Frontal cortex (tissue), 4 donors: ENCODE measurements around the gene TEX38. TPM values are rescaled to one million over a fixed set of nuclear protein-coding genes. Genes with fewer than 3 reads are reported as not detected.
"Not testable (repeated sequence)": the region's sequence is repeated elsewhere in the genome, so short reads cannot be mapped to it uniquely, and the experiment has no call there.

Source experiments
- DNase-seq, 2 donors: peaks; one replicate each; pipeline ENCODE4 v3.0.0; 2012; ENCODE audit warnings: low spot score in 2 of 2
- FAIRE-seq: peaks from 2 replicates; lab custom pipeline; 2012; peaks lifted over from hg19 to GRCh38; lab: Jason Lieb, UNC
- total RNA-seq: library from RNA; depleted of rRNA; stranded (reverse); fragments of >200 nt; gene quantifications from one replicate; pipeline ENCODE4 v1.2.3, GENCODE V29; 2014
- donor health status: control.
- donor health status: control.
- donor health status: control.

Gene TEX38
- total RNA-seq, 1 donor from 2014 or later: not detected

- no peak for DNase-seq
- FAIRE-seq: no peak
Observed at GRCh38 chr1:46719689-46720088, 48.0 kb downstream of the TEX38 start.

GRCh38 chr1:46720319-46720718, 48.7 kb downstream of the TEX38 start:
- FAIRE-seq, DNase-seq: not testable (repeated sequence)

GRCh38 chr1:46721204-46721603, 49.5 kb downstream of the TEX38 start:
- FAIRE-seq: no peak
- no peak for DNase-seq

- no peak for DNase-seq
- no peak for FAIRE-seq
Observed at GRCh38 chr1:46721686-46722205, 50.1 kb downstream of the TEX38 start.

Other genes with a start within 250 kb of the TEX38 start
- gene DMBX1, start 182.0 kb upstream of the TEX38 start, total RNA-seq: not detected
- under 0.01 TPM for gene KNCN, start 120.2 kb upstream of the TEX38 start, total RNA-seq
- gene MKNK1, start 67.6 kb upstream of the TEX38 start, total RNA-seq: 7.7 TPM
- gene MOB3C, start 55.0 kb upstream of the TEX38 start, total RNA-seq: 3.3 TPM
- gene ATPAF1, start 3.5 kb upstream of the TEX38 start, total RNA-seq: 31.4 TPM
- gene EFCAB14, start 47.3 kb downstream of the TEX38 start, total RNA-seq: 11.0 TPM
- not detected for gene CYP4B1, start 127.2 kb downstream of the TEX38 start, total RNA-seq